GM18870 (cell line): ENCODE results near the gene AKNAD1.
"Not testable (repeated sequence)": the region's sequence is repeated elsewhere in the genome, so short reads cannot be mapped to it uniquely, and the experiment has no call there.

Source experiments
- ATAC-seq: cut with Tn5 transposase; IDR thresholded peaks from one replicate; pipeline ENCODE4 v1.9.1; 2021; ENCODE audit warnings: moderate library complexity; ENCODE audit not compliant: unreplicated experiment

AKNAD1 gene

DNA sequence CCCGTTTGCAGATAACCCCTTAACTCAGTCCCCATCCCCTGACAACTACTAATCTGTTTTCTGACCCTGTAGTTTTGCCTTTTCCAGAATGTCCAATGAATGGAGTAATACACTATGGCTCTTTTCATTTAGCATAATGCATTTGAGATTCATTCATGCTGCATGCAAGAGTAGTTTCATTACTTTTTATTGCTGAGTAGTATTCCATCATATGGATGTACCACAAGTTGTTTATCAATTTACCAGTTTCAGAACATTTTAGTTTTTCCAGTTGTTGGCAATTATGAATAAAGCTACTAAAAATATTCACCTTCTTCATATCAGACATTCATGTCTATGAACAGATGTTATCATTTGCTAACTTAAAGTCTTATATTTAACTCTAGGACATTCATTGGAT, 65.1 kb downstream of the AKNAD1 start:
- ATAC-seq: no peak

DNA sequence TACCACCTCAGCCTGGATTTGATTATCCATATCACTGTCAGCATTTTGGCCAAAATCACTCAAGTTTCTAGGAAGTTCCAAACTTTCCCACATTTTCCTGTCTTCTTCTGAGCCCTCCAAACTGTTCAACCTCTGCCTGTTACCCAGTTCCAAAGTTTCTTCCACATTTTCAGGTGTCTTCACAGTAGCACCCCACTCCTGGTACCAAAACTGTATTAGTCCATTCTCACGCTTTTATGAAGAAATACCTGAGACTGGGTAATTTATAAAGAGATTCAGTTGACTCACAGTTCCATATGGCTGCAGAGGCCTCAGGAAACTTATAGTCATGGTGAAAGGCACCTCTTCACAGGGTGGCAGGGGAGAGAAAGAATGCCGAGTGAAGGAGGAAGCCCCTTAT, 71.0 kb downstream of the AKNAD1 start:
- ATAC-seq: no peak

DNA sequence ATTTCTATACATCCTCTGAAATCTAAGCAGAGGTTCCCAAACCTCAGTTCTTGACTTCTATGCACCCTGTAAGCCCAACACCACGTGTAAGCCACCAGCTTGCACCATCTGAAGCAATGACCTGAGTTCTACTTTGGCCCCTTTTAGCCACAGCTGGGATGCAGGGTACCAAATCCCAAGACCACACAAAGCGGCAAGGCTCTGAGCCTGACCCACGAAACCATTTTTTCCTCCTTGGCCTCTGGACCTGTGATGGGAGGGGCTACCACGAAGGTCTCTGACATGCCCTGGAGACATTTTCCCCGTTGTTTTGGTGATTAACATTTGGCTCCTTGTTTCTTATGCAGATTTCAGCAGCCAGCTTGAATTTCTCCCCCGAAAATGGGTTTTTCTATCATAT, 71.6 kb downstream of the AKNAD1 start:
- ATAC-seq: no peak

DNA sequence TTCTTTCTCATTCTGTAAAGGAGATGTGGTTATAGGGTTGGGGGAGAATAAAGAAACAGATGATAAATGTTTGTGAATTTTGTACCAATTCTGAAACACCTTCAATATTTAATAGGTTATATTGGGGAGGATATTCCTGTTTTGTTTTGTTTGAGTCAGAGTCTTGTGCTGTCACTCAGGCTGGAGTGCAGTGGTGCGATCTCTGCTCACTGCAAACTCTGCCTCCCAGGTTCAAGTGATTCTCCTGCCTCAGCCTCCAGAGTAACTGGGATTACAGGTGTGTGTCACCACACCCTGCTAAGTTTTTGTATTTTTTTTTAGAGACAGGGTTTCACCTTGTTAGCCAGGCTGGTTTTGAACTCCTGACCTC, 75.3 kb downstream of the AKNAD1 start:
- not testable (repeated sequence) for ATAC-seq

DNA sequence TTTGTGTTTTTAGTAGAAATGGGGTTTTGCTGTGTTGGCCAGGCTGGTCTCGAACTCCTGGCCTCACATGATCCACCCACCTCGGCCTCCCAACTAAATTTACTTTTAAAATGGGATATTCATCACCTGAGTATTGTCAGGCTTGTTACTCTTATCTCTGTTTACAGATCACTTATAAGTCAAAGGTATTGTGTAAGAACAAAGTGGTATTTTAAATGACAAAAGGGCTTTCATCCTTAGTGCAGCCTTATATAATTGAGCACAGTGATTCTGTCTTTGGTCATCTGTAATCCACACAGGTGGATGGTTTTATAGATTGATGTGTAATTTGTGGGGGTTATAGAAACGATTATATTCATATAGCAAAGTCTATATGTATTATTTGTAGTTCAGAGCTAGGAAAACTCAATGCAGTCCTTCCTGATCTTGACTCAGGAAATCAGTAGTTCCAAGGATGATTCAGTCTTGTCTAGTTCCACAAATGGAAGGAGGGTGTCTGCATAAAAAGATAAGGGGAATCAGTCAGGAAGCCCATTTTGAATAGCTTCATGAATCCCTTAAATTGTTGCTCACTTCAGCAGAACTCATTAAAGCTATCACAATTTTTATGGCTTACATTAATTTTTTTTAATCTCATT, 75.8 kb downstream of the AKNAD1 start:
- no peak for ATAC-seq

DNA sequence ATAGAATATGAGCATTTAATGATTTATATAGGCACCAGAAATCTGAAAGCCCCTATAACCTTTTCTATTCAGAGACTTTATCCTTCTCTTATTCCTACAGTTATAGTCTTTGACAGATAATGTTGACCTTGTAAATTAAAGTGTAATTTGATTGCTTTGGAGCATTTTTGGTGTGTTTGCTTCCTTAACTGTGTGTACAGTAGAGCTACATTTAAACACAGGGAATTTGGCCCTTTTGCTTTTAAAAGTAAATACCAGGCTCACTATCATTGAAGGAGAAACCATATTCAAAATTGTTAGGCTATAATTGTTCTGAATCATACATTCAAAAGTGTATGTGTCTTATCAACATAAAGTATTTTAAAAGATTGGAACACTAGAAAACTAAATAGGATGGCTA, 77.4 kb downstream of the AKNAD1 start:
- no peak for ATAC-seq

DNA sequence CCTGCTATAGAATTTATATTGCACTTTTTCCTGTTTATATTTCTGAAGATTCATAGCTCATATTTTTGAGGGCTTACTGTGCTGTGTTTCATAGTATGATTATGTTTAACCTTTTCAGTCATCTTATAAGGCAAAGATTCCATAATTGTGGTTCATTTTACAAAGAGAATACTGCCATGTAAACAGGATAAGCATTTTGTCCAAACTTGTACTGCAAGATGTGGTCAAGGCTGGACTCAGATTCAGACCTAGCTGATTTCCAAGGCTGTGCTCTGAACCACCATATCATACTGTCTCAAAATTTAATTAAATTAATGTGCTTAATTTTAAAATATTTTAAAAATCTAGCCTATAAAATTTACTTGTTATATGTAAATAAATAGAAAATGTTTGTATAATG, 79.1 kb downstream of the AKNAD1 start:
- ATAC-seq: no peak

DNA sequence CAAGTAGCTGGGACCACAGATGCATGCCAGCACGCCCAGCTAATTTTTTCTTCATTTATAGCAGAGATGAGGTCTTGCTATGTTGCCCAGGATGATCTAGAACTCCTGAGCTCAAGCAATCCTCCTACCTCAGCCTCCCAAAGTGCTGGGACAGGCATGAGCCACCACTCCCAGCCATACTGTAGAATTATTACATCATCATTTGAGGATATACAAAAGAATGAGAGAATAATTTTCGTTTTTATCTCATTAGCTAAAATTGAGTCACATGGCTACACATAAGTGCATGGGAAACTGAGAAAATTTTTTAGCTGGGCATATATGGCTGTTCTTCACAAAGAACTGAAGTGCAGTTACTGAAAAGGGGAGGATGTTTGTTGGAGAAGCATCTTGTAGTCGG, 89.2 kb downstream of the AKNAD1 start:
- no peak for ATAC-seq

DNA sequence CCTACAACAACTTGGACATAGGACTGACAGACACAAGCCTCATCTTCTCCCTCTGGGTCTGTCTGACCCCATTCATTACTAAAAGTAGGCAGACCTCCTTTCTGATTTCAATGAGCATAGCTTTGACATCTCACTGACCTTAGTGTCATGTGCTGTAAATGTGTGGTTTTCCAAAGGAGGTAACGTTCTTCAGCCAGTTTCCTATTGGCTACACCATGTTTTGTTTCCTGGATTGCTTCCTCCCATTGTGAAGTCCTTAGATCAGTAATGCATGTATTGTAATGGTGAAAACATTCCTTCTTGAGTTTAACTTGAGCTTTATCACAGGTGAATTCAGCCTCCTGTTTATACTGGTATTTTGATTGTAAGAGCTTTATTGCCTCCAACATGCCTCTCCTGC, 89.8 kb downstream of the AKNAD1 start:
- ATAC-seq: no peak
